GM12875 (cell line): ENCODE measurements around the gene NLK.
"Not testable (repeated sequence)": the region's sequence is repeated elsewhere in the genome, so short reads cannot be mapped to it uniquely, and the experiment has no call there.

ENCODE experiments used
- H3K4me3 ChIP-seq: one replicate; pipeline ENCODE4 v1.5.1; 2011; ENCODE audit warnings: low read depth, low read length, control low read depth
- TF ChIP-seq, protein P1 (sequence below): IDR thresholded peaks from 2 replicates; pipeline ENCODE4 v1.5.1; 2011; ENCODE audit warnings: low read depth, mild to moderate bottlenecking, control low read depth, inconsistent platforms, low read length, moderate library complexity, borderline replicate concordance; ENCODE audit not compliant: insufficient read depth

The NLK gene

DNA sequence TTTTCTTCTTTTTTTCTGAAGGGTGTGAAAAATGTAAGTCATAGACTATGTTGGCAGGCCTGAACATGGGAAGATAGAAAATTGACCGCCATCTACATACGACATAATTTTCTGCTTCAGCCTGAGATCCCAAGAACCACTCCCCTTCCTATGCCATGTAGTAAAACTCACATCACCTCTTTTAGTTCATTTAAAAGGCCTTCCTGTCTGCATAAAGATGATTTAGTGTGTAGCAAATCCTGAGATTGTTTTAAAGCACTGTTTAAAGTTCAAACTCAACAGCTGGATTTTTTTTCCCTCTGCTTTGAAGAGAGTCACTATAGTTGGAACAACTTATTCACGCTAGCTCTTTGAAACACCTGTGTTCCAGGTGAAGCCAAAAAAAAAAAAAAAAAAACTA lies 101.5 kb downstream of the NLK start:
- TF ChIP-seq, protein P1, sequence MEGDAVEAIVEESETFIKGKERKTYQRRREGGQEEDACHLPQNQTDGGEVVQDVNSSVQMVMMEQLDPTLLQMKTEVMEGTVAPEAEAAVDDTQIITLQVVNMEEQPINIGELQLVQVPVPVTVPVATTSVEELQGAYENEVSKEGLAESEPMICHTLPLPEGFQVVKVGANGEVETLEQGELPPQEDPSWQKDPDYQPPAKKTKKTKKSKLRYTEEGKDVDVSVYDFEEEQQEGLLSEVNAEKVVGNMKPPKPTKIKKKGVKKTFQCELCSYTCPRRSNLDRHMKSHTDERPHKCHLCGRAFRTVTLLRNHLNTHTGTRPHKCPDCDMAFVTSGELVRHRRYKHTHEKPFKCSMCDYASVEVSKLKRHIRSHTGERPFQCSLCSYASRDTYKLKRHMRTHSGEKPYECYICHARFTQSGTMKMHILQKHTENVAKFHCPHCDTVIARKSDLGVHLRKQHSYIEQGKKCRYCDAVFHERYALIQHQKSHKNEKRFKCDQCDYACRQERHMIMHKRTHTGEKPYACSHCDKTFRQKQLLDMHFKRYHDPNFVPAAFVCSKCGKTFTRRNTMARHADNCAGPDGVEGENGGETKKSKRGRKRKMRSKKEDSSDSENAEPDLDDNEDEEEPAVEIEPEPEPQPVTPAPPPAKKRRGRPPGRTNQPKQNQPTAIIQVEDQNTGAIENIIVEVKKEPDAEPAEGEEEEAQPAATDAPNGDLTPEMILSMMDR = no peak
- H3K4me3 ChIP-seq = no peak overlapping the region

DNA sequence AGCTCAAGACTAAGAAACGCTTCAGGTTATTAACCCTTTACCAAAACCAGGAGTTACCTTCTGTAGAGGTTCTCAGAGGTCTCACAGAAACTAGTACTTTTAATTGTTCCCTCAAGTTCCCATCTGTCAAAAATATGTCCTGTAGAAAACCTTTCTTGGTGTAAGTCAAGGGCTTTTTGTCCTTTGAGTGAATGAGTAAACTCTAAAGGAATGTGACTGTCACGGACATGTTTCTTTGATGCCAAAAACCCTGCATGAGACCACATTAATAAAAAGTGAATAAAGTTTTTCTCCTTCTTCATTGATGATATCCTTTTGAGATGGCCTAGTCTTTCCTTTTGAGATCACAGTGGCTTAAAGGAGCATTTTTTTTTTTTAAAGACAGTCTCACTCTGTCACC lies 102.9 kb downstream of the NLK start:
- TF ChIP-seq, protein P1 = no peak
- no peak overlapping the region for H3K4me3 ChIP-seq

DNA sequence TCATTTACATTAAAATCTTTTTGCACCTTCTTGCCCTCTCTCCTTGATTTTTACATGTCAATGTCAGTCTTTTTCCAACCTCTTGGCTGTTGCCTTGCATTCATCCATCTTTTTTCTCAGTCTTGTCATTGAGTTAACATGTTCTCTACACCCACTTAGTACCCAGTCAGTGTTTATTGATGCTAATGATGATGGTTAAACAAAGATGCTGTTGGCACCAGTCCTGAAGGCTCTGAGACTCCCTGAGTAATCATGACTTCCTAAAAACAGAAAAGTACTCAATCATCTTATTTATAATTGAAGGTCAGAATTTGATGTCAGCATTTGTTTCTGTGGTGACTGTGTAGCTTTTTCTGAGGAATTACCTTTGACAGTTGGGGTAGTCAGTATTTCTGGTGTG lies 104.5 kb downstream of the NLK start:
- no peak overlapping the region for H3K4me3 ChIP-seq
- TF ChIP-seq, protein P1 = no peak

DNA sequence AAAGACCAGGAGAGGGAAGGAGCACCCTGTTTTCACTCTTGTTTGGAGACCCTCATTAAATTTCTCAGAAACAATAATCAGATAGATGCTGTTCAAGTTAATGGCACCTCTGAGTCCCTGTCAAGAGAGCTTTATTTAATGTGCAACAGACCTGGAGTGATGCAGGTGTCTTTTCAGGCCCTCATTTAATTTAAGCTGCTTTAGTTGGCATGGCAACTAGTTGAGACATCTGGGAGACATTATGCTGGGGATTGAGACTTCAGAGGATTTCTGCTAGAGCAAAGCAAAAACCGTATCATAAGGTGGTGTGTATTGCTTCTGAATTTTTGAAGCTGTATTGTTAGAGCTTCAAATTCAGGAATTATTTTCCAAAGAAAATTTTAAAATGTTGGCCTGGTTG lies 108.5 kb downstream of the NLK start:
- H3K4me3 ChIP-seq = no peak overlapping the region
- TF ChIP-seq, protein P1 = no peak

DNA sequence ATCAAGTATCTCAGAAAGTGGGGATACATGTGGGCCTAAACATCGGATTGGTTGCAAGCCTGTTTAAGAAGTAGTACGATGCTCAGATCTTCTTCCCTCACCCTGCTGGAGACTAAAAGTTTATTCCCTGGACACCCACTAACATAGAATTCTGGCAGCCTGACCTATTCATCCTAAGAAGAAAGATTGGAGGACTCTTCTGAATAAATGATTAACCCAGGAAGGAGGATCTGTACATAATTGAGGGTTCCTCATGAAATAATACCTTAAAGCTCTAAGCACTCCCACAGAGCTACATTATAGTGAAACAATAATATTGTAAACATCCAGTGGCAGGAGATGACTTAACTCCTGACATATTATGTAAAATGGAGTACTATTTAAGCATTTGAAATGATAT lies 111.7 kb downstream of the NLK start:
- TF ChIP-seq, protein P1 = no peak
- no peak overlapping the region for H3K4me3 ChIP-seq

DNA sequence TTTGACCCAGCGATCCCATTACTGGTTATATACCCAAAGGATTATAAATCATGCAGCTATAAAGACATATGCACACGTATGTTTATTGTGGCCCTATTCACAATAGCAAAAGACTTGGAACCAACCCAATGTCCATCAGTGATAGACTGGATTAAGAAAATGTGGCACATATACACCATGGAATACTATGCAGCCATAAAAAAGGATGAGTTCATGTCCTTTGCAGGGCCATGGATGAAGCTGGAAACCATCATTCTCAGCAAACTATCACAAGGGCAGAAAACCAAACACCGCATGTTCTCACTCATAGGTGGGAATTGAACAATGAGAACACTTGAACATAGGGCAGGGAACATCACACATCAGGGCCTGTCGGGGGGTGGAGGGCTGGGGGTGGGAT lies 112.9 kb downstream of the NLK start:
- not testable (repeated sequence) for H3K4me3 ChIP-seq

DNA sequence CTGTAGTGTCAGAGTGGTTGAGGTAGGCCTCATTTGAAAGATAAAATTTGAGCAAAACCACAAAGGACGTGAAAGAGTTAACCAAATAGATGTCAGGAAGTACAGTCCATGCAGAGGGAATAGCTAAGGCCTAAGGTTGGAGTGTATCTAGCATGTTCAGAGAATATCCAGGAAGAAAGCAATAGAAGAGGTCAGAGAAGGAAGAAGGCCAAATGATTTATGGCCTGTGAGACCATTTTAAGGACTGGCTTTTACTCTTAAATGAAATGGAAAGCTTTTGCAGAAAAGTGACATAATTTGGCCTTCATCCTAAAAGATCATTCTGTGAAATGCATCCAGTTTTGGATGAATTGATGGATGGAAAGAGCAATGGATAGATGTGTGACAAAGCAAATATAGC lies 116.5 kb downstream of the NLK start:
- H3K4me3 ChIP-seq = no peak overlapping the region
- TF ChIP-seq, protein P1 = no peak

DNA sequence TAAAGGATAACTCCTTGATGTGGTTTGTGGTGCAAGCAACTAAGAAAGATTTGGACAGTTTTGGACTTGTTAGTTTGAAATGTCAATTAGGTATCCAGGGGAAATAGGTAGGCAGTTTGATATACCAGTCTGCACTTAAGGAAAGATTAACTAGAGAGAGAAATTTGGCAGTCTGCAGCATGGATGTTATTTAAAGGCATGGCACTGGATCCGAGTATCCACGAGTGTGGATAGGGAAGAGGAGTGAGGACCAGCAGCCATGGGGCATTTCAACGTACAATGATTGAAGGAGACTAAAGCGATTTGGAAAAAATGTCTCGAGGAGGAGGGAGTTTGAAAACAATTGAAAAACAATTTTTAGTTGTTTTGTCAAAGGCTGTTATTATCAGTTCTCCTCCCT lies 117.4 kb downstream of the NLK start:
- TF ChIP-seq, protein P1 = no peak
- no peak overlapping the region for H3K4me3 ChIP-seq
